Esophagus squamous epithelium (tissue), 4 donors: ENCODE measurements around the gene MYO16.

Source experiments
- POLR2A ChIP-seq, 4 donors: fragments of 450-650 bp; IDR thresholded peaks; one replicate each; pipeline ENCODE4 v1.6.1; 2017; ENCODE audit warnings: antibody characterized with exemption in 4 of 4, mild to moderate bottlenecking in 4 of 4, moderate library complexity in 3 of 4
- TF ChIP-seq, protein P1 (sequence below), 6 experiments: fragments of 450-650 bp in 4 of 6; fragments of 200-600 bp in 2 of 6; sonication (generic) in 2 of 6; IDR thresholded peaks; one replicate each; pipeline ENCODE4 v1.5.1; 2016 to 2019; ENCODE audit warnings: antibody characterized with exemption in 6 of 6, mild to moderate bottlenecking in 4 of 6, moderate library complexity in 4 of 6

DNA sequence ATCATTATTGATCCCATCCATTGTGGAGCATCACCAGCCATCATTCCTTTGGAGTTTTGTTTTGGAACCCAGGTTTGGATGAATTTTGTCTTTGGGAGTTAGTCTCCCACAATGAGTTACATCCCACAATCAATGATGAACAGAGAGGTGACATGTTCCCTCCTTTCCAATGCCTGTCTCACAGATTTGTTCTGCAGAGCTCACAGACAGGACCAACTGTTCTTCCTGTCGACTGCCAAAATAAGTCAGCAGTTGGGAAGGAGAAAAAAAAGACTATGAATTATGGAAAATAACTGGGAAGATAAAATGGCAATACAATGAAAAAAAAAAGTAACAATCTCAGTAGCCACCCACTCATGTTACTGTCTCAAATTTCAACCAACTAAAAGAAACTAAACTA is 489.1 kb downstream of the MYO16 start:
- TF ChIP-seq, protein P1, sequence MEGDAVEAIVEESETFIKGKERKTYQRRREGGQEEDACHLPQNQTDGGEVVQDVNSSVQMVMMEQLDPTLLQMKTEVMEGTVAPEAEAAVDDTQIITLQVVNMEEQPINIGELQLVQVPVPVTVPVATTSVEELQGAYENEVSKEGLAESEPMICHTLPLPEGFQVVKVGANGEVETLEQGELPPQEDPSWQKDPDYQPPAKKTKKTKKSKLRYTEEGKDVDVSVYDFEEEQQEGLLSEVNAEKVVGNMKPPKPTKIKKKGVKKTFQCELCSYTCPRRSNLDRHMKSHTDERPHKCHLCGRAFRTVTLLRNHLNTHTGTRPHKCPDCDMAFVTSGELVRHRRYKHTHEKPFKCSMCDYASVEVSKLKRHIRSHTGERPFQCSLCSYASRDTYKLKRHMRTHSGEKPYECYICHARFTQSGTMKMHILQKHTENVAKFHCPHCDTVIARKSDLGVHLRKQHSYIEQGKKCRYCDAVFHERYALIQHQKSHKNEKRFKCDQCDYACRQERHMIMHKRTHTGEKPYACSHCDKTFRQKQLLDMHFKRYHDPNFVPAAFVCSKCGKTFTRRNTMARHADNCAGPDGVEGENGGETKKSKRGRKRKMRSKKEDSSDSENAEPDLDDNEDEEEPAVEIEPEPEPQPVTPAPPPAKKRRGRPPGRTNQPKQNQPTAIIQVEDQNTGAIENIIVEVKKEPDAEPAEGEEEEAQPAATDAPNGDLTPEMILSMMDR (IDR thresholded peaks at IDR 0.05), result no peak
- TF ChIP-seq POLR2A (IDR thresholded peaks at IDR 0.05), result no peak
